ENCODE results near the gene CDCA4.

GRCh38 chr14:105045710-105046326, 24.9 kb upstream of the CDCA4 start:
- TF ChIP-seq MEF2A (IDR thresholded peaks at IDR 0.05; ENCODE audit: borderline replicate concordance, low read depth) (no peak), NFIC (IDR thresholded peaks at IDR 0.05; ENCODE audit: borderline replicate concordance) (no peak)
